Duodenal mucosa (tissue), 2 donors: ENCODE measurements around the gene FOXP4.
"Not testable (repeated sequence)": the region's sequence is repeated elsewhere in the genome, so short reads cannot be mapped to it uniquely, and the experiment has no call there.

Source experiments
- H3K27ac ChIP-seq: one replicate; pipeline ENCODE4 v1.7.0; 2013; ENCODE audit warnings: low read depth, low read length
- H3K27me3 ChIP-seq, 2 donors: one replicate each; pipeline ENCODE4 v1.7.0; 2013; ENCODE audit warnings: low read length in 2 of 2, control low read depth in 1 of 2; ENCODE audit not compliant: insufficient read depth in 2 of 2, control insufficient read depth in 1 of 2
- H3K36me3 ChIP-seq, 2 donors: one replicate each; pipeline ENCODE4 v1.7.0; 2013; ENCODE audit warnings: low read length in 2 of 2, control low read depth in 1 of 2; ENCODE audit not compliant: insufficient read depth in 2 of 2, control insufficient read depth in 1 of 2
- H3K4me1 ChIP-seq, 2 donors: one replicate each; pipeline ENCODE4 v1.7.0; 2013; ENCODE audit warnings: low read length in 2 of 2, control low read depth in 1 of 2; ENCODE audit not compliant: insufficient read depth in 2 of 2, control insufficient read depth in 1 of 2
- H3K4me3 ChIP-seq, 2 donors: one replicate each; pipeline ENCODE4 v1.7.0; 2013; ENCODE audit warnings: low read length in 2 of 2, low read depth in 1 of 2
- H3K9ac ChIP-seq, 2 donors: one replicate each; pipeline ENCODE4 v1.7.0; 2013; ENCODE audit warnings: low read length in 2 of 2, low read depth in 1 of 2
- H3K9me3 ChIP-seq, 2 donors: one replicate each; pipeline ENCODE4 v1.7.0; 2013; ENCODE audit warnings: low read length in 2 of 2, control low read depth in 1 of 2; ENCODE audit not compliant: control insufficient read depth in 1 of 2

FOXP4 gene

DNA sequence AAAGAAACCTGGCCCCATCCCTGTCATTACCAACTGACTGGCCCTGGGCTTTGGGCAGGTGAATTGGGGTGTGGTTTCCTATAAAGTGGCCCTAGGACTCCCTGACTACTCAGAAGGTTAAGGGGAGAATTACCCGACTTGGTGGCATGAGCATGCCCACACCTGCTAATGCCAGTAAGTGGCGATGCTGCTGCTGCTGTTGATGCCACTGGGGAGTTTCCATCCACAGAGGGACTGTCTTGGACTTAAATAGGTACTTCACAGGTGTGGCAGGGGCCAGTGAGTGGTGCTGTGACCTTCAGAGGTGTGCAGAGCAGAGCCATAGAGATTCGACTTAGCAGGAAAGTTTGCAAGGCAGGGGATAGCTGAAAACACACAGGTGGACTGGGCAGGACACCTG, 59.5 kb downstream of the FOXP4 start:
- no peaks in the 10 kb centered on the region for H3K9me3 ChIP-seq
- H3K27ac ChIP-seq = no peak overlapping the region
- no peaks in the 10 kb centered on the region for H3K36me3 ChIP-seq
- peaks cover 0 to 14% of the 10 kb centered on the region in 2 donors for H3K4me1 ChIP-seq
- no peak overlapping the region for H3K9ac ChIP-seq
- H3K27me3 ChIP-seq = no peaks in the 10 kb centered on the region
- H3K4me3 ChIP-seq = no peak overlapping the region

DNA sequence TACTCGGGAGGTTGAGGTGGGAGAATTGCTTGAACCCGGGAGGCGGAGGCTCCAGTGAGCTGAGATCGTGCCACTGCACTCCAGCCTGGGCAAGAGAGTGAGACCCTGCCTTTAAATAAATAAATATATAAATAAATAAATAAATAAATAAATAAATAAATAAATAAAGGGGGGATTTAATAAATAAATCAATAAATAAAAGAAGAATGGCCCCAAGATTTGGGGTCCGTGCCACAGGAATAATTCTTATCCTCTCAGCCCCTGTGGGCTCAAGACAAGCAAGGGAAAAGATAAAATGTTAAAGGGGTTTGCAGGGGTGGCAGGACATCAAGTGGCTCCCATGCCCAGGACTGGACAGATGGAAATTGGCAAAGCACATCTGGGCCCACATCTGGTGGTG, 60.9 kb downstream of the FOXP4 start:
- Histone ChIP-seq H3K4me1 (peaks cover 0 to 12% of the 10 kb centered on the region in 2 donors), H3K9ac (no peak overlapping the region), H3K27ac (no peak overlapping the region), H3K36me3 (no peaks in the 10 kb centered on the region), H3K9me3 (no peaks in the 10 kb centered on the region), H3K4me3 (no peak overlapping the region), H3K27me3 (no peaks in the 10 kb centered on the region)

DNA sequence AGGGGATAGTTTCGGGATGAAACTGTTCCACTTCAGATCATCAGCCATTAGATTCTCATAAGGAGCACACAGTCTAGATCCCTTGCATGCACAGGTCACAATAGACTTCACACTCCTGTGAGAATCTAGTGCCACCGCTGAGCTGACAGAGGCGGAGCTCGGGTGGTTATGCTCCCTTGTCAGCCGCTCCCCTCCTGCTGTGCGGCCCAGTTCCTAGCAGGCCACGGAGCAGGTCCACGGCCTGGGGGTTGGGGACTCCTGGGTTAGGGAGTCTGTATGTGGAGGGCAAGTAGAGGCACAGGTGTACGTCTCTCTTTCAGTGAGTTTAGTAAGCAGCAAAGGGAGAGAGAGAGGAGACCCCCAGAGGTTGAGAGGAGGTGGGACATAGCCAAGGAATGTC, 61.6 kb downstream of the FOXP4 start:
- H3K4me1 ChIP-seq = peaks cover 0 to 5% of the 10 kb centered on the region in 2 donors
- no peaks in the 10 kb centered on the region for H3K27me3 ChIP-seq
- H3K9me3 ChIP-seq = no peaks in the 10 kb centered on the region
- no peak overlapping the region for H3K4me3 ChIP-seq
- no peak overlapping the region for H3K27ac ChIP-seq
- H3K9ac ChIP-seq = no peak overlapping the region
- no peaks in the 10 kb centered on the region for H3K36me3 ChIP-seq

DNA sequence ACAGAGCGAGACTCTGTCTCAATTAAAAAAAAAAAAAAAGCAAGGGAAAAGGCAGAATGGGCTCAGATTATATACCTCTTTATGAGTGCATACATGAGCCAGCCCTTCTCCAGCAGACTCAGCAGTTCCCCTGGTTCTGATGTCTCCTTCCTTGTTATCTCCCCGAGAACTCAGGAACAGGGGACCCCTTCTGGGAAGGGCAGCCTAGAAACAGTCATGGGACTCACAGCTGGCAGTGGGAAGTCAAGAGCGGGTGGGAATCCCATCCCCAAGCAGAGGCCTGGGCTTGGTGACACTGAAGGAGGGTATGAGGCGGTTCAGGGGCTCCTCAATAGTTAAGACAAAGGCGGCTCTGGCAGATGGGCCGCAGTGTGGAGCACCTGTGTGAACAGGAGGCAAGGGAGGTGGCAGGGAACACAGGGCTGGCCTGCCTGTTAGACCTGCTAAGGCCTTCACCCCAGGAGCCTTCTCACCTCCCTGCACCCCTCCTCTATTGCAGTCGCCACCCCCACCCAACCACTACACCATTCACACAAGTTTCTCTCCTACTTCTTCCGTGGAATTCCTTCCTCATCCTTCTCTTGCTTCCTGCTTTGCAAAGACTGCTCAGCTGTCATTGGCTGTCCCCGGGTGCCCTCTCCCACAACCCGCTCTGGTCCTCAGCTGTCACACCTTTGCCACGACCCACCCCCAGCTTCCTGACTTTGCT, 62.4 kb downstream of the FOXP4 start:
- Histone ChIP-seq H3K36me3 (no peaks in the 10 kb centered on the region), H3K4me3 (no peak overlapping the region), H3K27me3 (peaks cover 0 to 4% of the 10 kb centered on the region in 2 donors), H3K9me3 (no peaks in the 10 kb centered on the region), H3K4me1 (no peaks in the 10 kb centered on the region), H3K9ac (no peak overlapping the region), H3K27ac (no peak overlapping the region)

DNA sequence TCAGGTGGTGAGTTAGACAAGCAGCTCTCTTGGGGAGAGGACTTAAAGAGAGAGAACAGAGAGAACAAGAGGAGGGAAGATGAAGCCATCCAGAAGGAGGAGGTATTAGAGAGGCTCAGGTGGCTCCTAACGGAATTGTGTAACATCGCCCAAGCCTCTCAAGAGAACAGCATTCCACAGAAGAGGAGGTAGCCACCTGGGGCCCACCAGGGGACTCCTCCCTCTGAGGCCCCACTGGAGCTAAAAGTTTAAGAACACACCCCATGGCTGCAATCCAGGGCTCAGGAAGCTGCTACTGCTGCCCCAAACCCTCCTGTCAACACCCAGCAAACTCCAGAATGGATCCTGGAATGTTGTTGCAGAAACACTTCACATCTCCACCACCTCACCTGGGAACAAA, 68.5 kb downstream of the FOXP4 start:
- Histone ChIP-seq H3K27ac (no peak overlapping the region), H3K4me3 (no peak overlapping the region), H3K4me1 (no peaks in the 10 kb centered on the region), H3K27me3 (peaks cover 0 to 5% of the 10 kb centered on the region in 2 donors), H3K9me3 (no peaks in the 10 kb centered on the region), H3K36me3 (no peaks in the 10 kb centered on the region), H3K9ac (no peak overlapping the region)

DNA sequence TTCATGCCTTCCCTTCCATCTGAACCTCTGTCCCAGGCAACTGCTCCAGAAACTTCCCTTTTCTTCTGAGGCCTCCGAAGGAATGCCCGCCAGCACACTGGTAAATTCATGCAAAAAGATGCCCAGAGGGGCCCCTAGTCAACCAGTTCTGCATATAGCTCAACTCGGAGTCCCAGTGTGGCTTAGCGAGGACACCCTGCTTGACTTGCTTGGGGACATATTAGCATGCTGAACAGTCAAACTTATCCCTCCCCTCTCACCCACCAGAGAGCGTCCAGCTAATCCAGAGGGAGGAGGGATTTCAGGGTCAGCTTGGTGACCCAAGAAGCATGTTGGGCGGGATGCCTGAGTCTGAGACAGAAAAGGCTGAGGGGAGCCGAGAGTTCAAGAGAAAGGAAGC, 69.1 kb downstream of the FOXP4 start:
- H3K4me1 ChIP-seq = no peaks in the 10 kb centered on the region
- no peak overlapping the region for H3K4me3 ChIP-seq
- no peaks in the 10 kb centered on the region for H3K9me3 ChIP-seq
- H3K27me3 ChIP-seq = peaks cover 0 to 5% of the 10 kb centered on the region in 2 donors
- no peak overlapping the region for H3K27ac ChIP-seq
- H3K36me3 ChIP-seq = no peaks in the 10 kb centered on the region
- no peak overlapping the region for H3K9ac ChIP-seq

DNA sequence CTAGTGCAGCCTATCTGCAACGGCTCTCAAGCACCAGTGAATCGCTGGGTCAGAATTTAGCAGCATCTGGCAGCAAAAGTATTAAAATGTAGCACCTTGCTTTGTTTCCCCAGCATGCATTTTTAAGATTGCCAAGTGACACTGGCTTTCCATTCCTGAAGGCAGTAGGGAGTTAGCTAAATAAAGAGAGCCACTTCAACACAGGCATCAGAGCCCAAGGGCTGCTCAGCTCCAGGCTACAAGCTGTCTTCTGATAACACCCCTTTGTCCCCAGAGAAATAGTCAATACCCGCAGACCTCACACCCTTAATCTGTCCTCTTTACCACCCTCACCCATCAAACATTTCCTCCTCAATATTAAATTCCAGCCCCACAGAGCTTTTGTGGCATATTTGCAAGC, 72.4 kb downstream of the FOXP4 start:
- H3K9ac ChIP-seq = no peak overlapping the region
- no peaks in the 10 kb centered on the region for H3K36me3 ChIP-seq
- no peaks in the 10 kb centered on the region for H3K9me3 ChIP-seq

DNA sequence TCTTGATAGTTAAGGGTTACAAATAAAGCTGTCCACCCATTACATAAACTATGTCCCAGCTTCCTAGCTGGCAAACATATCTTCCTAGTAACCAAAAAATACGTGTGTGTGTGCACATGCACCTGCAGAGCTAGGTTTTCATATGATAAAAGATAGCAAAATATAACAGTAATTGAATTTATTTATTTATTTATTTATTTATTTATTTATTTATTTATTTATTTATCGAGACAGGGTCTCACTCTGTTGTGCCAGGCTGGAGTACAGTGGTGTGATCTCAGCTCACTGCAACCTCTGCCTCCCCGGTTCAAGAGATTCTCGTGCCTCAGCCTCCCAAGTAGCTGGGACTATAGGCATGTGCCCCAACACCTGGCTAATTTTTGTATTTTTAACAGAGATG, 73.0 kb downstream of the FOXP4 start:
- H3K27me3 ChIP-seq, H3K4me1 ChIP-seq, H3K9ac ChIP-seq, H3K36me3 ChIP-seq, H3K9me3 ChIP-seq, H3K4me3 ChIP-seq, H3K27ac ChIP-seq: not testable (repeated sequence)

More for the DNA sequence above, 72.4 kb downstream of the FOXP4 start:
- H3K4me1 ChIP-seq = no peaks in the 10 kb centered on the region
- no peak overlapping the region for H3K27ac ChIP-seq
- no peak overlapping the region for H3K4me3 ChIP-seq
- H3K27me3 ChIP-seq = peaks cover 0 to under 1% of the 10 kb centered on the region in 2 donors

DNA sequence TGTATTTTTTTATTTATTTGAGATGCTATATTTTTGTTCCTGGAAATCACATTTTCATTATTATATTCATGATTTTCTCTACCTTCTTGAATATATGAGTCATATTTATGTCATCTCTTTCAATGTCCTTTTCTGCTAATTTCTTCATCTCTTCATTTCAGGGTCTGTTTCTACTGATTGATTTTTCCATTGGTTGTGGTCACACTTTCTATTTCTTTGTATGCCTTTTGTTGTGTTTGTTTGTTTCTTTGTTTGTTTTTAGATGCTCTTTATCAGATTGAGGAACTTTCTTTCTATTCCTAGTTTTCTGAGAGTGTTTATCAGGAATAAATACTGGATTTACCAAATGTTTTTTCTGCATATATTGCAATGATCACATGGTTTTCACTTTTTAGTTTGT, 75.2 kb downstream of the FOXP4 start:
- no peaks in the 10 kb centered on the region for H3K36me3 ChIP-seq
- no peaks in the 10 kb centered on the region for H3K27me3 ChIP-seq
- H3K27ac ChIP-seq = no peak overlapping the region
- H3K4me3 ChIP-seq = no peak overlapping the region
- no peaks in the 10 kb centered on the region for H3K9me3 ChIP-seq
- peaks cover 3 to 6% of the 10 kb centered on the region in 2 donors for H3K4me1 ChIP-seq
- H3K9ac ChIP-seq = no peak overlapping the region

DNA sequence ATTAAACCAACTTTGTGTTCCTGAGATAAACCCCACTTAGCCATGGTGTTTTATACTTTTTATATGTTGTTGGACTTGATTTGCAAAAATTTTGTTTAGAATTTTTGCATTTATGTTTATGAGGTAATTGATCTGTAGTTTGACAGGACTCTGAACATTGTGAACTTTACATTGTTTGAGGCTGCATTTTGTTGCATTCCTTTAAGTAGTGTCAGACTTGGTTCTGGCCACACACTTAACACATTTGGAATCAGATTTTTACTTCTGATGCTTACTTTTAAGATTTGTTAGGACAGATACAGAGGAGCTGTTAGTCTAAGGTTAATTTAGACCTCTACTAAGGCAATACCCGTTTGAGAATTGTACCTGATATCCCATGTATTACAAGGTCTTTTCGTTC, 75.6 kb downstream of the FOXP4 start:
- H3K9me3 ChIP-seq = no peaks in the 10 kb centered on the region
- no peaks in the 10 kb centered on the region for H3K27me3 ChIP-seq
- no peaks in the 10 kb centered on the region for H3K36me3 ChIP-seq
- no peak overlapping the region for H3K9ac ChIP-seq
- H3K27ac ChIP-seq = no peak overlapping the region
- peaks cover 3 to 6% of the 10 kb centered on the region in 2 donors for H3K4me1 ChIP-seq
- H3K4me3 ChIP-seq = no peak overlapping the region
